NT2/D1 (cell line): ENCODE measurements around the gene IZUMO2.

ENCODE experiments used
- DNase-seq: peaks from one replicate; pipeline ENCODE4 v3.0.0-alpha.2; 2011; ENCODE audit warnings: low read depth, low spot score
- H3K27me3 ChIP-seq: 2 replicates; pipeline ENCODE4 v1.6.0; 2011; ENCODE audit warnings: mild to moderate bottlenecking; ENCODE audit not compliant: insufficient read length, insufficient read depth
- H3K36me3 ChIP-seq: 2 replicates; pipeline ENCODE4 v1.6.1; 2011; ENCODE audit warnings: mild to moderate bottlenecking, low read length, mixed read lengths; ENCODE audit not compliant: insufficient read depth, insufficient read length
- H3K4me1 ChIP-seq: 2 replicates; pipeline ENCODE4 v1.5.1; 2011; ENCODE audit not compliant: insufficient read depth, insufficient read length
- H3K4me3 ChIP-seq: 2 replicates; pipeline ENCODE4 v1.5.1; 2011; ENCODE audit warnings: low read depth; ENCODE audit not compliant: insufficient read length
- H3K9ac ChIP-seq: 2 replicates; pipeline ENCODE4 v1.6.0; 2011; ENCODE audit warnings: low read depth; ENCODE audit not compliant: insufficient read length
- H3K9me3 ChIP-seq: 2 replicates; pipeline ENCODE4 v1.5.1; 2011; ENCODE audit warnings: mild to moderate bottlenecking, low read length; ENCODE audit not compliant: insufficient read depth
- SUZ12 ChIP-seq: IDR thresholded peaks from 2 replicates; pipeline ENCODE4 v1.6.1; 2011; ENCODE audit not compliant: insufficient read length, insufficient read depth; ENCODE audit errors: extremely low read depth
- YY1 ChIP-seq: IDR thresholded peaks from 2 replicates; pipeline ENCODE4 v1.6.1; 2011; ENCODE audit not compliant: insufficient read length, insufficient read depth
- ZNF274 ChIP-seq: IDR thresholded peaks from 2 replicates; pipeline ENCODE4 v1.6.1; 2011; ENCODE audit warnings: mild to moderate bottlenecking, low read depth, low read length

IZUMO2 gene

GRCh38 chr19:50195224-50195623 is 32.1 kb upstream of the IZUMO2 start:
- H3K4me1 ChIP-seq, result no peaks in the 10 kb centered on the region
- no peak for DNase-seq
- no peak overlapping the region for H3K9ac ChIP-seq
- no peak for TF ChIP-seq SUZ12
- no peak for TF ChIP-seq YY1
- TF ChIP-seq ZNF274, result no peak
- peaks cover 6% of the 10 kb centered on the region for H3K27me3 ChIP-seq
- H3K4me3 ChIP-seq, result no peak overlapping the region
- no peaks in the 10 kb centered on the region for H3K9me3 ChIP-seq
- H3K36me3 ChIP-seq, result no peaks in the 10 kb centered on the region

GRCh38 chr19:50192463-50193211 is 29.6 kb upstream of the IZUMO2 start:
- H3K27me3 ChIP-seq, result peaks cover 6% of the 10 kb centered on the region
- H3K9ac ChIP-seq, result no peak overlapping the region
- H3K36me3 ChIP-seq, result no peaks in the 10 kb centered on the region
- H3K4me1 ChIP-seq, result no peaks in the 10 kb centered on the region
- H3K9me3 ChIP-seq, result no peaks in the 10 kb centered on the region
- DNase-seq, result no peak
- H3K4me3 ChIP-seq, result no peak overlapping the region
- no peak for TF ChIP-seq SUZ12
- TF ChIP-seq YY1, result no peak
- TF ChIP-seq ZNF274, result no peak

- Histone ChIP-seq H3K9ac (no peak overlapping the region), H3K27me3 (peaks cover 5% of the 10 kb centered on the region), H3K4me1 (no peaks in the 10 kb centered on the region), H3K9me3 (no peaks in the 10 kb centered on the region), H3K4me3 (no peak overlapping the region), H3K36me3 (no peaks in the 10 kb centered on the region)
- DNase-seq, result no peak
- no peak for TF ChIP-seq ZNF274
- no peak for TF ChIP-seq YY1
- no peak for TF ChIP-seq SUZ12
These were observed 28.1 kb upstream of the IZUMO2 start for GRCh38 chr19:50191216-50191615.

GRCh38 chr19:50190439-50190891 is 27.4 kb upstream of the IZUMO2 start:
- H3K9me3 ChIP-seq, result no peaks in the 10 kb centered on the region
- no peak for DNase-seq
- H3K4me1 ChIP-seq, result no peaks in the 10 kb centered on the region
- no peaks in the 10 kb centered on the region for H3K36me3 ChIP-seq
- TF ChIP-seq YY1 (no peak), ZNF274 (no peak), SUZ12 (no peak)
- H3K27me3 ChIP-seq, result no peaks in the 10 kb centered on the region
- H3K4me3 ChIP-seq, result no peak overlapping the region
- no peak overlapping the region for H3K9ac ChIP-seq

GRCh38 chr19:50189331-50189730 is 26.2 kb upstream of the IZUMO2 start:
- no peak for TF ChIP-seq YY1
- TF ChIP-seq ZNF274, result no peak
- TF ChIP-seq SUZ12, result no peak
- DNase-seq, result no peak
- H3K9me3 ChIP-seq, result no peaks in the 10 kb centered on the region
- H3K9ac ChIP-seq, result no peak overlapping the region
- no peak overlapping the region for H3K4me3 ChIP-seq
- H3K36me3 ChIP-seq, result no peaks in the 10 kb centered on the region
- no peaks in the 10 kb centered on the region for H3K4me1 ChIP-seq
- H3K27me3 ChIP-seq, result no peaks in the 10 kb centered on the region

GRCh38 chr19:50187937-50188336 is 24.9 kb upstream of the IZUMO2 start:
- H3K4me1 ChIP-seq, result no peaks in the 10 kb centered on the region
- no peaks in the 10 kb centered on the region for H3K9me3 ChIP-seq
- H3K4me3 ChIP-seq, result no peak overlapping the region
- H3K27me3 ChIP-seq, result no peaks in the 10 kb centered on the region
- no peak for DNase-seq
- H3K36me3 ChIP-seq, result no peaks in the 10 kb centered on the region
- TF ChIP-seq YY1, result no peak
- no peak for TF ChIP-seq ZNF274
- no peak for TF ChIP-seq SUZ12
- no peak overlapping the region for H3K9ac ChIP-seq

GRCh38 chr19:50184196-50184595 is 21.1 kb upstream of the IZUMO2 start:
- DNase-seq, result no peak

GRCh38 chr19:50181121-50181520 is 18.0 kb upstream of the IZUMO2 start:
- no peak for TF ChIP-seq ZNF274
- TF ChIP-seq YY1, result no peak
- TF ChIP-seq SUZ12, result no peak
- no peaks in the 10 kb centered on the region for H3K4me1 ChIP-seq
- no peak overlapping the region for H3K4me3 ChIP-seq
- no peaks in the 10 kb centered on the region for H3K9me3 ChIP-seq
- no peak for DNase-seq
- no peaks in the 10 kb centered on the region for H3K36me3 ChIP-seq
- no peaks in the 10 kb centered on the region for H3K27me3 ChIP-seq
- H3K9ac ChIP-seq, result no peak overlapping the region

More at GRCh38 chr19:50184196-50184595, 21.1 kb upstream of the IZUMO2 start:
- no peak overlapping the region for H3K9ac ChIP-seq
- no peaks in the 10 kb centered on the region for H3K36me3 ChIP-seq
- H3K27me3 ChIP-seq, result no peaks in the 10 kb centered on the region
- no peak overlapping the region for H3K4me3 ChIP-seq
- H3K9me3 ChIP-seq, result no peaks in the 10 kb centered on the region
- TF ChIP-seq ZNF274 (no peak), YY1 (no peak), SUZ12 (no peak)
- no peaks in the 10 kb centered on the region for H3K4me1 ChIP-seq
